A375 (cell line): Measurements from ENCODE around the gene ZNF607. TPM values are rescaled to one million over a fixed set of nuclear protein-coding genes. Genes with fewer than 3 reads are reported as not detected.

Experiments used
- small RNA-seq: library from RNA; depleted of rRNA; stranded (forward); fragments of <200 nt; gene quantifications from one replicate; pipeline ENCODE3, GENCODE V24; 2014
- total RNA-seq: library from RNA; depleted of rRNA; stranded (reverse); fragments of >200 nt; shearing (Covaris generic); gene quantifications from 2 replicates; pipeline ENCODE4 v1.2.3, GENCODE V29; 2014; rRNA removed

The ZNF607 gene
- total RNA-seq: 1.5 and 5.9 TPM in 2 replicates

GRCh38 chr19:37719111-37719926 lies at the start of gene ZNF607:
Gene ZNF607, minus strand, starts transcription at chr19:37719761. Its CDS starts 8,143 bp downstream, at chr19:37711618.

DNA sequence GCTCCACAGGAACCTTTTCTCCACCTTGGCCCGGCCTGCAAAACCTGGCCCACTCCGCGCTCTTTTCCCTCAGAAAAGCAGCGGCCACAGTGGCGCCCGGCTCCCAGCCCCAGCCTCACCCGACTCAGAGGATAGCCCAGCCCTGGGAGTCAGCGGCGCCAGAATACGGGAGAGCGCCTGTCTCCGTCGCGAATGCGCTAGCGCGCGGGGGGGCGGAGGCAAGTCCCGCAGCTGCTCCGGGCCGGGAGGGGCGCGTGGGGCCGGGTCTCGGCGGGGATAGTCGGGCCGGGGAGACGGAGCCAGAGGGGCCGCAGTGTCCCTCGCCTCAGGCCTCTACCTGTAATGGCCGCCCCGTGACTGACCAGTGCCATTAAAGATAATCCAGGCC lies 64.3 kb downstream of the ZNF607 start, which contains the start of gene ZFP30:
ZFP30 (minus strand) TSS at position 165 of the 388 bp plus-strand sequence. CDS start 7,643 bp downstream, outside the sequence.

Small RNA genes lying within 50 kb of the gene (small RNA-seq; reads per million reads assigned to genes)
- gene SELENOKP1: not detected

Other genes starting within 250 kb of the ZNF607 start
- gene ZNF793, start 212.8 kb downstream of the ZNF607 start, total RNA-seq: 1.7 and 1.9 TPM in 2 replicates
- gene ZNF571, start 125.0 kb downstream of the ZNF607 start, total RNA-seq: 0.98 and 2.1 TPM in 2 replicates
- gene ZNF540, start 124.9 kb downstream of the ZNF607 start, total RNA-seq: 0.15 and 2.0 TPM in 2 replicates
- 5.1 and 6.3 TPM in 2 replicates for gene ZFP30, start 64.3 kb downstream of the ZNF607 start, total RNA-seq
- 5.8 and 8.4 TPM in 2 replicates for gene ZNF573, start 59.8 kb upstream of the ZNF607 start, total RNA-seq
- not detected in 2 replicates for gene WDR87, start 186.8 kb upstream of the ZNF607 start, total RNA-seq
- 17.2 and 24.2 TPM in 2 replicates for gene SIPA1L3, start 187.4 kb upstream of the ZNF607 start, total RNA-seq